GM21360 (cell line): ENCODE data around the gene EPHA8.

Experiments used
- ATAC-seq: cut with Tn5 transposase; IDR thresholded peaks from one replicate; pipeline ENCODE4 v1.9.1; 2021; ENCODE audit warnings: mild to moderate bottlenecking, moderate library complexity; ENCODE audit not compliant: unreplicated experiment

The EPHA8 gene

DNA sequence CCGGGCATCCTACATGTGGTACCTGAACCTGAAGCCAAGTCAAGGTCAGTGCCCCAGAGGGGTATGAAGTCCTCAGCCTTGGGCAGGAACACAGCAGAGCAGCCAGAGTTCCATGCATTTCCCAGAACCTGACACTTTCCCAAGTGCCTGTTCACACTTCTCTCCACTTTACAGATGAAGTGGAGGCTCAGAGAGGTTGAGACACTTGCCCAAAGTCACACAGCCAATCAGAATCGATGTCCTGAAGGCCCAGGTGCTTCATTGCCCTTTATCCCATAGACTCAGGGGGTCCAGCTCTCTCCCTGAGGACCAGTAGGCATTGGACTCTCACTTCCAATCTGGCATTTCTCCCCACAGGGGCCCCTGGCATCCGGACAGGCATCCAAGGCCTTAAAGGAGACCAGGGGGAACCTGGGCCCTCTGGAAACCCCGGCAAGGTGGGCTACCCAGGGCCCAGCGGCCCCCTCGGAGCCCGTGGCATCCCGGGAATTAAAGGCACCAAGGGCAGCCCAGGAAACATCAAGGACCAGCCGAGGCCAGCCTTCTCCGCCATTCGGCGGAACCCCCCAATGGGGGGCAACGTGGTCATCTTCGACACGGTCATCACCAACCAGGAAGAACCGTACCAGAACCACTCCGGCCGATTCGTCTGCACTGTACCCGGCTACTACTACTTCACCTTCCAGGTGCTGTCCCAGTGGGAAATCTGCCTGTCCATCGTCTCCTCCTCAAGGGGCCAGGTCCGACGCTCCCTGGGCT lies 75.4 kb downstream of the EPHA8 start:
- no peak for ATAC-seq

DNA sequence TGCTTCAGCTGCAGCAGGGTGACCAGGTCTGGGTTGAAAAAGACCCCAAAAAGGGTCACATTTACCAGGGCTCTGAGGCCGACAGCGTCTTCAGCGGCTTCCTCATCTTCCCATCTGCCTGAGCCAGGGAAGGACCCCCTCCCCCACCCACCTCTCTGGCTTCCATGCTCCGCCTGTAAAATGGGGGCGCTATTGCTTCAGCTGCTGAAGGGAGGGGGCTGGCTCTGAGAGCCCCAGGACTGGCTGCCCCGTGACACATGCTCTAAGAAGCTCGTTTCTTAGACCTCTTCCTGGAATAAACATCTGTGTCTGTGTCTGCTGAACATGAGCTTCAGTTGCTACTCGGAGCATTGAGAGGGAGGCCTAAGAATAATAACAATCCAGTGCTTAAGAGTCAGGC lies 76.0 kb downstream of the EPHA8 start:
- no peak for ATAC-seq

DNA sequence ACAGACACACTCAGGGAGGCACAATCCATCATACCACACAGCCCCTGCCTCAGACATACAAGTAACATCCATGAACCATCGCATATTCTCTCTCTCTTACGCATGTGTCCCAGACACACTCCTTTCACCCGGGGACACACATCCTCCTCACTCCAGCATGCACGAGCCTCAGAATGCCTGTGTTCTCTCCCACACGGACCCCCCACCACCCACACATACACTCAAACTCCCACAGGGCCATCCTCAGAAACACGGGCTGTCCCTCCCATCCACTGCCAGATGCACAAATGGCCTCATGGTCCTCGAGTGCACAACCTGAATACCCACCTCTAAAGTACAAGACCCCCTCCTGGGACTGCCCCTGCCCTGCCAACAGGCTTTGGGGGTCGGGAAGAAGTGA lies 78.0 kb downstream of the EPHA8 start:
- no peak for ATAC-seq

DNA sequence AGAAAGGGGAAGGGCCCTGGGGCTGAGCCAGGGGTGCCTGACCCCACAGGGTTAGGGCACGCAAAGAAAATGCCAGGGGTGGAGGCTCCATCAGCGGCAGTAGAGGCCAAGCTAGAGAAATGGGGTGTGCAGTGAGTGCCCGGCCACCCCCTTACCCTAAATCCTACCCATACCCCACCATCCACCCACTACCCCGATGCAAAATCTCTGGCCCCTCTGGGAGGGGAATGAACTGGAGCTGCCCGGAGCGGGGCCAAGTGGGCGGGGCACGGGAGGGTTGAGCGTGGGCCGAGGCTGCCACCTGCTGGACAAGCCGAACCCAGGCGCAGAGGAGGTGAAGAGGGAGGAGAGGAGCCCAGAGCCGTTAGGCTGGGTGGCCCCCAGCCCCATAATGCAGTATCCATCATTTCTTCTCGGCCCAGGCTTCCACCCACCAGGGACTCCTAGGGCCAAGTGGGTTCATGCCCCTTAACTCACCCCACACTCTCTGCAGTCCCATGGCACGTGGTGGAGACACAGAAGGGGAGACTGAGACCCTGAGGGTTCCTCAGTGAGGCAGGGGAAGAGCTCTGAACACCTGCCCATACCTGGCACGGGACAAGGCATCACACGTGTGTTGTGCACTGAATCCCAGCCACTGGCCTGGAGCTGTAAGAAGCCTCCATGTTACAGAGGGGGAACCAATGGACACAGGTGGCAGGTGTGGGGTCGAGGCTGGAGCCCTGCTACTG lies 78.8 kb downstream of the EPHA8 start:
- no peak for ATAC-seq

DNA sequence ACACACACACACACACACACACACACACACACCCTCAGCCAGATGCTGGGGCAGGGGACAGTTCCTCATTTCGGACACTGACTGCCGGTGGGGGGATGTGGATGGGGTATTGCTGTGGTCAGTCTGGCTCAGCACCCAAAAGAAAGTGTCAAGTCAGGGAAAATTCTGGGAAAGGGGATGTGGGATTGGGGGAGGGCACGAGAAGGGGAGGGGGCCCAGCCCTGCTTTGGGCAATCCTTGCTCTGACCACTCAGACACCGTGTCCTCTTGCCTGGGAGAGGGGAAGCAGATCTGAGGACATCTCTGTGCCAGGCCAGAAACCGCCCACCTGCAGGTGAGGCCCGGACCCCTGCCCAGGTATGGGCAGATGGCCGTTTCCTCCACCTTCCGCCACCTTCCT lies 80.1 kb downstream of the EPHA8 start, which contains the start of gene C1QC:
Gene C1QC (plus strand): TSS at position 253 of the 400 bp plus-strand sequence. CDS start 391 bp downstream, outside the sequence.
- ATAC-seq: no peak

DNA sequence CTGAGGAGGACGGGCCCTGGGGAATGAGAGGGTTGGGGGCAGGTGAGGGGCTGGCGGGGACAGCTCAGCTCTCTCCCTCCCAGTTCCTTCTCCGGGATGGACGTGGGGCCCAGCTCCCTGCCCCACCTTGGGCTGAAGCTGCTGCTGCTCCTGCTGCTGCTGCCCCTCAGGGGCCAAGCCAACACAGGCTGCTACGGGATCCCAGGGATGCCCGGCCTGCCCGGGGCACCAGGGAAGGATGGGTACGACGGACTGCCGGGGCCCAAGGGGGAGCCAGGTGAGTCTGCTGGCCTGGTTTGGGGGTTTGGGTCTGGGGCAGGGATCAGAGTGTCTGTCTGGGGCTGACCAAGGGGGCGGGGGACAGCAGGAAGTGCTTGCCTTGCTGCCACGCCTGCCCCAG lies 80.6 kb downstream of the EPHA8 start:
- no peak for ATAC-seq

DNA sequence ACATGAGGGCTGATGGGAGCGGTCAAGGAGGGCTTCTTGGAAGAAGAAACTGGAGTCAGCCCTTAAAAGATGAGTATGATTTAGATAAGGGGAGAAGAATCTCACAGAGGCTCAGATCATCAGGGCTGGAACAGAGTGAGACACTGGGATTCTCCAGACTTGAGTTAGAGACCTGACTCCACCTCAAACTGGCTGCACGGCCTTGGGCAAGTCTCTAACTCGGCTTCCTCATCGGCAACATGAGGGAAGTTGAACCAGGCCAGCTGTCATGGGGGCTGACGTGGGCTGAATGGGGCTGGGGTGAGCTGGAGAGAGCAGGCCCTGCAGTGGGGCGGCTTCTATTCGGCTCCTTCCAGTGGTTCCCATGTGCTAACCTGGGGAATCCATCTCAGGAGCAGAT lies 82.6 kb downstream of the EPHA8 start:
- ATAC-seq: no peak

DNA sequence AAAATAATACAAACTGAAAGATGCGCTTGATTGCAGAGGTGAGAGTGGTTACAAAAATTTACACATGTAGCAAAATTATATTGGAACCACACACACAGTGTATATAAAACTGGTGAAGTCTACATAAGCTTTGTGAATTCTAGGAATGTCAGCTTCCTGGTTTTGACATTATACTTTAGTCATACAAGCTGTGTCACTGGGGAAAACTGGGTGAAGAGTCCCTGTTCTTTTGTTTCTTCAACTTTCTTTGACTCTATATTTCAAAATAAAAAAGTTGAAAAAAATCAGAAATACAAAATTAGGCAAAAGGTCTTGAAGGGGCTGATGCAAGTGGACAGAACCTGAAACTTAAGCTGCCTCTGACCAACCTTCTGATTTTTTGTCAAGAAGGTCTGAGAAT lies 83.1 kb downstream of the EPHA8 start:
- no peak for ATAC-seq

DNA sequence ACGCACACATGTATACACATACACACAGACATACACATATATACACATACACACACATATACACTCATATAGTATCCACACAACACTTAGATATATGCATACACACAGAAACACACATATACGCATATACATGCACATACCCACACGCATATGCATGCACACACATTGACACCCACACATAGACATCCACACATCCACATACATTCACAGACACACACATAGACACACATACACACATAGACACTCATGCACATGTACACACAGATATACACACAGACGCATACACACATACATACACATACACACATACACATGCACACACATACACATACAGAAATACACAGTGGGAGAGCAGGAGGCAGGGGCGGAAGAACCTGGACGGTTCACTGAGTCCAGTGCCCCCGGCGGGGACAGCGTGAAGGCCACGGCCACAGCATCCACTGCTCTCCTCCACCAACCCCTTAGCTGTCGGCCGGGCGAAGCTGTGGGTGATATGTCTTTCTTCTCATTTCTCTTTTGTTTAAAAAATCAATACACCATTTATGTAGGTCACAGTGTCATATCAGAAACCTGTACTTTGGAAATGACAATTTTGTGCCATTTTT lies 86.9 kb downstream of the EPHA8 start:
- ATAC-seq: no peak

DNA sequence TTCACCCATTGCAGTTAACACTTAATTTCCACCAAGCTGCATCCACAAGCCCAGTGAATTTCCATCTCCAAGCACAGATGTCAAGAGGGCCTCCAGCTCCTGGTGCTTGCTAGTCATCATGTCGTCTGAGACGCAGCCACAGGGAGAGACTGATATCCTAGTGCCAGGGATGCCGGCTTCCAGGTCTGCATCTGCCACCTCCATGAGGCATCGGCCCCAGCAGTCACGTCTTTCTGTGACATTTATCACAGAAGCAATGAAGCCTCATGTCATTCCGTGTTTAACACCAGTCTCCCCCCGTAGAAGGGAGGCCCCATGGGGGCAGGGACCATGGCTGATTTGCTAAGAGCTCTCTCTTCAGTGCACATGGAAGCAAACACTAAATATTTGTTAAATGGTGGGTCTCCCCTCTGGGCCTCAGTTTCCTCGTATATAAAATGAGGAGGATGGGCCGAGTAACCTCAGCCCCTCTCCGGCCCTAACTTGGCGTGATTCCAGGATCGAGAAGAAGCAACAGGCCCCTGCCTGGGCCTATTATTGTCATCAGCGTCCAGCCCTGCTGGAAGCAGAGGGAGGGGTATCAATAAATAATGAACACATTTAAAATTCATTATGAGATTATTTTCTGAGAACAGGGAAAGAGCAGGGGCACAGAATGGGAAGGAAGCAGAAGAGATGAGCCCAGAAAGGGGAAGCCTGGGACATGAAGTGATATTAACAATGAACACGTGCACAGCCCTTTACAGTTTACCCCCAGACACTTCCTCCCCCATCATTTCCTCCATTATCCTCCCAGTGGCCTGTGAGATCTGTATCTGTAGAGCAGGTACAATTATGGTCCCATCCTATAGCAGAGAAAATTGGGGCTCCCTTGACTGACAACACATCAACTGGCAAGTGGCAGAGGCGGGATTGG lies 88.9 kb downstream of the EPHA8 start:
- no peak for ATAC-seq

DNA sequence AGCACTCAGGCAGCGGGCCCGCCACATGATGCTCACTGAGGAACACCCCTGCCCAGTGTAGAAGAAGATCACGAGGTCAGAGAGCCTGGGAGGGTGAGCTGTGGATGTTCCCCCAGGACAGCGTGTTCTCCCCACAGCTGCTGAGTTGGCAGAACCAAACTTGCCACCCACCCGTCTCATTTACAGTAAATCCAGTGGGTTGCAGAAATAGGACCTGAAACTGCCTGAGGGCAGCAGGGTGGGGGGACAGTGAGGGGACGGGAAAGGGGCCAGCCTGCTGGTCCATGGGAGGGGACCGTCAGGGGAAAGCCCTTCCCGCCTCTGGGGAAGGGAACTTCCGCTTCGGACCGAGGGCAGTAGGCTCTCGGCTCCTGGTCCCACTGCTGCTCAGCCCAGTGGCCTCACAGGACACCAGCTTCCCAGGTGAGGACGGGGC lies 89.6 kb downstream of the EPHA8 start, which contains the start of gene C1QB:
Gene C1QB (plus strand): TSS at position 356 of the 436 bp plus-strand sequence. CDS start 6,227 bp downstream, outside the sequence.
- ATAC-seq: no peak
